Stomach (tissue), 9 donors: Measurements from ENCODE around the gene LRPPRC. TPM values are rescaled to one million over a fixed set of nuclear protein-coding genes. Genes with fewer than 3 reads are reported as not detected.

Experiments
- DNase-seq, 2 donors: peaks; one replicate each; pipeline versions ENCODE4 v3.0.0 to v3.0.0-alpha.2; 2013 to 2019
- H3K27ac ChIP-seq, 5 donors: fragments of 200-600 bp in 4 of 5; sonication (generic) in 4 of 5; one replicate each; pipeline ENCODE4 v1.5.1; 2013 to 2019; ENCODE audit warnings: mild to moderate bottlenecking in 1 of 5, moderate library complexity in 1 of 5
- H3K27me3 ChIP-seq, 3 donors: fragments of 200-600 bp; sonication (generic); one replicate each; pipeline ENCODE4 v1.5.1; 2017 to 2019; ENCODE audit warnings: mixed run types in 1 of 3
- H3K36me3 ChIP-seq, 4 donors: fragments of 200-600 bp; sonication (generic); 1 replicate in 3 of 4; 2 replicates in 1 of 4; pipeline ENCODE4 v1.5.1; 2016 to 2019
- H3K4me1 ChIP-seq, 4 donors: fragments of 200-600 bp; sonication (generic); one replicate each; pipeline ENCODE4 v1.5.1; 2016 to 2019
- H3K4me3 ChIP-seq, 4 donors: fragments of 200-600 bp; sonication (generic) in 3 of 4; one replicate each; pipeline ENCODE4 v1.5.1; 2016 to 2019; ENCODE audit warnings: mild to moderate bottlenecking in 1 of 4
- H3K9me3 ChIP-seq, 4 donors: fragments of 200-600 bp; sonication (generic); one replicate each; pipeline ENCODE4 v1.5.1; 2016 to 2019
- CTCF ChIP-seq, 7 experiments: fragments of 450-650 bp in 4 of 7; fragments of 200-600 bp in 3 of 7; sonication (generic) in 3 of 7; IDR thresholded peaks; one replicate each; pipeline ENCODE4 v1.5.1; 2016 to 2019; ENCODE audit warnings: antibody characterized with exemption in 7 of 7, control low read depth in 2 of 7, mild to moderate bottlenecking in 1 of 7
- EP300 ChIP-seq: sonication (generic); formaldehyde crosslinking; IDR thresholded peaks from one replicate; pipeline ENCODE4 v1.6.1; 2017; ENCODE audit warnings: antibody characterized with exemption
- POLR2A ChIP-seq, 4 donors: fragments of 450-650 bp; IDR thresholded peaks; one replicate each; pipeline ENCODE4 v1.6.1; 2016; ENCODE audit warnings: antibody characterized with exemption in 4 of 4, control low read depth in 2 of 4, mild to moderate bottlenecking in 1 of 4, moderate library complexity in 1 of 4
- POLR2AphosphoS5 ChIP-seq, 3 donors: sonication (generic); formaldehyde crosslinking; IDR thresholded peaks; one replicate each; pipeline ENCODE4 v1.6.1; 2016; ENCODE audit warnings: antibody characterized with exemption in 3 of 3
- WGBS, 5 donors: extraction: QIAGEN DNeasy Blood & Tissue Kit in 3 of 5; methylation state at CpG; one replicate each; pipeline versions ENCODE4 v1.1.5 to v1.1.7; 2013 to 2018; 5-methylcytosine and 5-hydroxymethylcytosine counted together
- intact Hi-C: fragments of 100-400 bp; cut with DNase I; formaldehyde crosslinking; loops from one replicate; pipeline ENCODE4 v1.15.1; 2023; ENCODE audit warnings: low total_unique reads
- polyA plus RNA-seq, 3 donors: library from polyadenylated mRNA; stranded (reverse); fragments of 200-250 nt; gene quantifications; one replicate each; pipeline ENCODE4 v1.2.3, GENCODE V29; 2013
- total RNA-seq, 5 donors: library from RNA; depleted of rRNA; stranded (reverse); fragments of >200 nt; gene quantifications; one replicate each; pipeline versions ENCODE4 v1.1.0 to v1.2.3, GENCODE V29; 2014 to 2016
- donor health status: healthy with polysubstance abuse.
- donor health status: Bipolar disorder and iron deficiency.
- donor health status: healthy.

LRPPRC gene
- total and polyA plus RNA-seq, 8 donors: 12.6 to 124 (median 35.5) TPM

- DNase-seq: no peak
- TF ChIP-seq EP300 (no peak), POLR2A (IDR thresholded peaks at IDR 0.05) (no peak), CTCF (IDR thresholded peaks at IDR 0.05) (no peak), POLR2AphosphoS5 (IDR thresholded peaks at IDR 0.05) (no peak)
- Histone ChIP-seq H3K9me3 (no peaks in the 10 kb centered on the region), H3K4me1 (peaks cover 0 to 7% (median 5%) of the 10 kb centered on the region in 4 donors), H3K27ac (no peak overlapping the region), H3K36me3 (no peaks in the 10 kb centered on the region), H3K4me3 (no peak overlapping the region), H3K27me3 (peaks cover 0 to 18% (median 4%) of the 10 kb centered on the region in 3 donors)
- 77 to 87% (median 85%) methylated on average over 10 to 11 of the region's 11 CpGs for WGBS, 5 donors
- intact Hi-C loops: no loop called here
These were observed 120.9 kb downstream of the LRPPRC start for GRCh38 chr2:43874776-43875451.

GRCh38 chr2:43872151-43872550 lies 123.6 kb downstream of the LRPPRC start:
- no peaks in the 10 kb centered on the region for H3K36me3 ChIP-seq
- intact Hi-C loops: no loop called here
- no peak overlapping the region for H3K27ac ChIP-seq
- H3K9me3 ChIP-seq: no peaks in the 10 kb centered on the region
- H3K27me3 ChIP-seq: peaks cover 0 to 25% (median 4%) of the 10 kb centered on the region in 3 donors
- DNase-seq: no peak
- TF ChIP-seq POLR2A (IDR thresholded peaks at IDR 0.05) (no peak), POLR2AphosphoS5 (IDR thresholded peaks at IDR 0.05) (no peak), CTCF (IDR thresholded peaks at IDR 0.05) (no peak), EP300 (no peak)
- WGBS, 5 donors: 78 to 91% (median 82%) methylated on average over 12 of the region's 12 CpGs
- no peak overlapping the region for H3K4me3 ChIP-seq
- H3K4me1 ChIP-seq: no peaks in the 10 kb centered on the region

- DNase-seq: no peak
- peaks cover 0 to 47% (median 6%) of the 10 kb centered on the region in 3 donors for H3K27me3 ChIP-seq
- TF ChIP-seq CTCF (IDR thresholded peaks at IDR 0.05) (no peak), POLR2AphosphoS5 (IDR thresholded peaks at IDR 0.05) (no peak), EP300 (no peak), POLR2A (IDR thresholded peaks at IDR 0.05) (no peak)
These were observed 140.5 kb downstream of the LRPPRC start for GRCh38 chr2:43855292-43855691.

GRCh38 chr2:43854671-43855070 lies 141.1 kb downstream of the LRPPRC start:
- TF ChIP-seq POLR2A (IDR thresholded peaks at IDR 0.05): no peak
- no peak for TF ChIP-seq CTCF (IDR thresholded peaks at IDR 0.05)
- TF ChIP-seq EP300: no peak
- TF ChIP-seq POLR2AphosphoS5 (IDR thresholded peaks at IDR 0.05): no peak

More at GRCh38 chr2:43855292-43855691, 140.5 kb downstream of the LRPPRC start:
- Histone ChIP-seq H3K4me3 (no peak overlapping the region), H3K9me3 (no peaks in the 10 kb centered on the region), H3K4me1 (no peaks in the 10 kb centered on the region), H3K36me3 (no peaks in the 10 kb centered on the region), H3K27ac (no peak overlapping the region)
- WGBS, 5 donors: 83 to 88% (median 83%) methylated on average over 2 of the region's 2 CpGs
- intact Hi-C loops: no loop called here

More at GRCh38 chr2:43854671-43855070, 141.1 kb downstream of the LRPPRC start:
- Histone ChIP-seq H3K27me3 (peaks cover 0 to 46% (median 6%) of the 10 kb centered on the region in 3 donors), H3K4me3 (no peak overlapping the region), H3K9me3 (no peaks in the 10 kb centered on the region), H3K4me1 (no peaks in the 10 kb centered on the region), H3K36me3 (no peaks in the 10 kb centered on the region), H3K27ac (no peak overlapping the region)
- DNase-seq: no peak
- 79 to 93% (median 83%) methylated on average over 3 of the region's 3 CpGs for WGBS, 5 donors
- intact Hi-C loops: no loop called here
